OCI-LY1 (cell line): ENCODE data around the gene POC1A.

Source experiments
- CTCF ChIP-seq: fragments of 200-600 bp; sonication (generic), shearing (Covaris generic); IDR thresholded peaks from 2 replicates; pipeline ENCODE4 v1.5.1; 2017; ENCODE audit warnings: mild to moderate bottlenecking, antibody characterized with exemption, low read length, moderate library complexity, mixed read lengths
- EZH2 ChIP-seq: fragments of 200-600 bp; sonication (generic), shearing (Covaris generic); IDR thresholded peaks from 2 replicates; pipeline ENCODE4 v1.8.0; 2017; ENCODE audit warnings: borderline replicate concordance, mixed run types, mild to moderate bottlenecking, antibody characterized with exemption, low read length, moderate library complexity, mixed read lengths

- no peak for TF ChIP-seq CTCF
- TF ChIP-seq EZH2: no peak
These were observed 26.0 kb downstream of the POC1A start for GRCh38 chr3:52128118-52128683.
